ENCODE measurements around the gene SLC24A5. TPM values are rescaled to one million over a fixed set of nuclear protein-coding genes. Genes with fewer than 3 reads are reported as not detected.

SLC24A5 gene
- total and polyA plus RNA-seq, 2 of the 4 experiments (the other 2 are of a cell fraction): not detected

DNA sequence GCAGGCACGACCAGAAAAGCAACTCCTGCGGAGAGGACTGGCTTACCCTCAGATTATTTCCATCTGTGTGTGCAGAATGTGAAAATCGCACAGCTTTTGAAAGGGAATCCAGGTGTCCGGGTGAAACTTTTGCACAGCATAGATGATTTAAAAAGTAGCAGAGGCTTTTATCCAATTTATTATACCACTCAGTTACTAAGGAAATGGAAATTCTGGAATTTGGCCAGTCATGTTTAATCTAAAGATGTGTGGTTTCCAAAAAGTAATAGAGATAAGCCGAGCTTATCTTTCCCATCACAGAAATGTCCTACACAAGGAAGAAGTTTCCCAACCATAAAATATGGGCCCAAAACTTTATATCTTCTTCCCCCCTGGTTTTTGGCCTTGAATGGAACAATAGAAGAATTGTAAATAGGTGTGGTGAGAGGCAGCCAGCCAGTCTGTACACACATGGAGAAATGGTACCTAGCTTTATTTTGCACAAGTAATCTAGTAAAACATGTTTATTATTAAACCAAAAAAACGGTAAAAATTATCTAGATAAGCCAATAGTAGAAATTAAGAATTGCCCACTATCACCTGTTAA lies 19.3 kb upstream of the SLC24A5 start:
- intact Hi-C loops (cut with micrococcal nuclease): no loop called here
- Histone ChIP-seq H3K4me2 (ENCODE audit: low read depth, low read length) (no peak overlapping the region), H3K27me3 (ENCODE audit: control insufficient read depth, insufficient read depth, low read length) (peaks cover 18% of the 10 kb centered on the region), H3K36me3 (ENCODE audit: control insufficient read depth, insufficient read depth, low read length) (no peaks in the 10 kb centered on the region), H3K9me1 (ENCODE audit: insufficient read depth, low read length) (0 out of 2 replicates have a peak, but pooled peaks cover under 1% of the 10 kb centered on the region), H2BK20ac (ENCODE audit: low read depth, low read length) (no peak overlapping the region), H3K14ac (replicated peaks; ENCODE audit: low read depth, low read length) (no peak overlapping the region), H2AK9ac (replicated peaks; ENCODE audit: low read depth, low read length, poor library complexity) (no peak overlapping the region), H3K9me3 (ENCODE audit: control insufficient read depth, insufficient read depth, low read length) (no peaks in the 10 kb centered on the region), H4K8ac (ENCODE audit: low read depth in 2 of 2, low read length in 2 of 2) (no peak overlapping the region), H4K91ac (ENCODE audit: insufficient read depth, low read depth, low read length) (no peak overlapping the region), H3K4me1 (ENCODE audit: control insufficient read depth, insufficient read depth, low read length) (peaks cover 3% of the 10 kb centered on the region), H3K79me1 (ENCODE audit: low read depth in 1 of 2, low read length in 2 of 2) (no peaks in the 10 kb centered on the region), H4K20me1 (ENCODE audit: insufficient read depth, low read length) (no peaks in the 10 kb centered on the region), H2BK120ac (ENCODE audit: low read depth, low read length) (no peak overlapping the region), H3K4me3 (ENCODE audit: insufficient read depth, low read depth, low read length) (no peak overlapping the region), H4K5ac (ENCODE audit: low read depth, low read length) (no peak overlapping the region), H3K18ac (ENCODE audit: low read depth, low read length) (no peak overlapping the region), H3K27ac (ENCODE audit: insufficient read depth, low read length) (no peak overlapping the region), H2BK15ac (ENCODE audit: low read depth, low read length) (no peak overlapping the region), H2BK5ac (ENCODE audit: low read depth, low read length, poor library complexity, severe bottlenecking) (no peak overlapping the region), H3K23ac (ENCODE audit: low read depth, low read length) (no peak overlapping the region), H2AK5ac (ENCODE audit: low read depth, low read length) (no peak overlapping the region), H3K9ac (ENCODE audit: low read depth, low read length) (no peak overlapping the region), H2AFZ (replicated peaks; ENCODE audit: low read length, poor library complexity) (no peak overlapping the region), H3K4ac (ENCODE audit: low read depth, low read length) (no peak overlapping the region), H3K56ac (ENCODE audit: extremely low read depth, insufficient read depth, low read length) (no peak overlapping the region)
- ChIA-PET POLR2A (ENCODE audit: unreplicated experiment) (no interaction called here), CTCF (no interaction called here)
- TF ChIP-seq SMC3 (IDR thresholded peaks at IDR 0.05; ENCODE audit: low read depth, low read length) (no peak), FOS (IDR thresholded peaks at IDR 0.05; ENCODE audit: low read depth, low read length) (no peak), MAFK (IDR thresholded peaks at IDR 0.05; ENCODE audit: low read depth, low read length) (no peak), BHLHE40 (IDR thresholded peaks at IDR 0.05; ENCODE audit: low read depth, low read length) (no peak), POLR2A (IDR thresholded peaks at IDR 0.05; ENCODE audit: low read depth, low read length) (no peak), MAZ (IDR thresholded peaks at IDR 0.05; ENCODE audit: borderline replicate concordance, low read depth, low read length) (no peak), RFX5 (IDR thresholded peaks at IDR 0.05; ENCODE audit: low read depth, low read length) (no peak)
- TF ChIP-seq, protein P1, sequence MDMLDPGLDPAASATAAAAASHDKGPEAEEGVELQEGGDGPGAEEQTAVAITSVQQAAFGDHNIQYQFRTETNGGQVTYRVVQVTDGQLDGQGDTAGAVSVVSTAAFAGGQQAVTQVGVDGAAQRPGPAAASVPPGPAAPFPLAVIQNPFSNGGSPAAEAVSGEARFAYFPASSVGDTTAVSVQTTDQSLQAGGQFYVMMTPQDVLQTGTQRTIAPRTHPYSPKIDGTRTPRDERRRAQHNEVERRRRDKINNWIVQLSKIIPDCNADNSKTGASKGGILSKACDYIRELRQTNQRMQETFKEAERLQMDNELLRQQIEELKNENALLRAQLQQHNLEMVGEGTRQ (IDR thresholded peaks at IDR 0.05; ENCODE audit: low read depth, low read length): no peak
- dilution Hi-C loops (cut with HindIII; ENCODE audit: low sequenced_read_pairs, unreplicated experiment): no loop called here
- no TSS peak for BruUV-seq (replicated peaks)
- 60% methylated on average over 2 of the region's 6 CpGs; no CpG with 5 or more reads in 1 of the 2 experiments for WGBS, 2 experiments (ENCODE audit: extremely low coverage in 2 of 2, insufficient read length in 1 of 2)
- no peak for ATAC-seq (ENCODE audit: low read depth)
- in situ Hi-C loops (cut with MboI; ENCODE audit: low sequenced_read_pairs): no loop called here
- DNase-seq: no peak
